GM12892 (cell line): ENCODE data around the gene NSMF.

Source experiments
- POLR2A ChIP-seq: IDR thresholded peaks from 2 replicates; pipeline ENCODE4 v1.6.1; 2011; ENCODE audit warnings: low read depth, low read length, control low read depth
- POLR2AphosphoS5 ChIP-seq: IDR thresholded peaks from 2 replicates; pipeline ENCODE4 v1.6.1; 2011; ENCODE audit warnings: low read depth, low read length, control low read depth

- TF ChIP-seq POLR2AphosphoS5 (no peak), POLR2A (no peak)
Measured at GRCh38 chr9:137499858-137500661, 40.9 kb upstream of the NSMF start.
